HG03280 (cell line): Measurements from ENCODE around the gene HMGA1.
A peak's percentile ranks its signal among the peaks of the same experiment; 100 is the strongest.

Experiments
- ATAC-seq: cut with Tn5 transposase; IDR thresholded peaks from one replicate; pipeline ENCODE4 v1.9.1; 2021; ENCODE audit warnings: mild to moderate bottlenecking, moderate library complexity; ENCODE audit not compliant: unreplicated experiment

HMGA1 gene

GRCh38 chr6:34236443-34237315, at the start of gene HMGA1:
HMGA1 (plus strand) TSS chr6:34236873; CDS start chr6:34240781, 3,908 bp downstream.
- ATAC-seq: peak; percentile 67

GRCh38 chr6:34189806-34190503, 46.7 kb upstream of the HMGA1 start:
- ATAC-seq: no peak

GRCh38 chr6:34190504-34191122, 46.1 kb upstream of the HMGA1 start:
- no peak for ATAC-seq

GRCh38 chr6:34194772-34195171, 41.9 kb upstream of the HMGA1 start:
- ATAC-seq: no peak

- ATAC-seq: no peak
Measured at GRCh38 chr6:34195726-34196115, 41.0 kb upstream of the HMGA1 start.

GRCh38 chr6:34196116-34196832, 40.4 kb upstream of the HMGA1 start:
- ATAC-seq: peak; percentile 79

- no peak for ATAC-seq
Measured at GRCh38 chr6:34196833-34197195, 39.9 kb upstream of the HMGA1 start.

GRCh38 chr6:34200340-34200971, 36.2 kb upstream of the HMGA1 start:
- no peak for ATAC-seq

GRCh38 chr6:34201455-34202107, 35.1 kb upstream of the HMGA1 start:
- no peak for ATAC-seq

GRCh38 chr6:34202329-34203201, 34.1 kb upstream of the HMGA1 start:
- no peak for ATAC-seq

GRCh38 chr6:34204693-34205092, 32.0 kb upstream of the HMGA1 start:
- no peak for ATAC-seq

- no peak for ATAC-seq
Measured at GRCh38 chr6:34205466-34205865, 31.2 kb upstream of the HMGA1 start.

- ATAC-seq: no peak
Measured at GRCh38 chr6:34205916-34206315, 30.8 kb upstream of the HMGA1 start.

GRCh38 chr6:34206726-34207125, 29.9 kb upstream of the HMGA1 start:
- ATAC-seq: no peak

GRCh38 chr6:34207695-34208443, 28.8 kb upstream of the HMGA1 start:
- ATAC-seq: no peak

GRCh38 chr6:34213772-34214171, 22.9 kb upstream of the HMGA1 start:
- no peak for ATAC-seq

- no peak for ATAC-seq
Measured at GRCh38 chr6:34218691-34219090, 18.0 kb upstream of the HMGA1 start.

- no peak for ATAC-seq
Measured at GRCh38 chr6:34223381-34223955, 13.2 kb upstream of the HMGA1 start.
